ENCODE measurements around the gene MPRIP. TPM values are rescaled to one million over a fixed set of nuclear protein-coding genes. Genes with fewer than 3 reads are reported as not detected.

Gene MPRIP
- polyA plus RNA-seq, 1 donor (not counting 4 experiments of a cell fraction or from before 2014, with no cell fraction given), result 113 TPM

- FAIRE-seq (peak; percentile 36), DNase-seq (ENCODE audit: low read depth, low spot score) (no peak)
- peaks cover 10 to 16% of the 10 kb centered on the region in 2 experiments for H3K36me3 ChIP-seq (ENCODE audit: control insufficient read depth in 2 of 2, extremely low read depth in 1 of 2, insufficient read depth in 2 of 2, low read length in 2 of 2)
Measured at GRCh38 chr17:17067257-17067656, 25.0 kb downstream of the MPRIP start.

GRCh38 chr17:17069849-17070248 is 27.6 kb downstream of the MPRIP start:
- H3K9me3 ChIP-seq (ENCODE audit: control insufficient read depth, low read depth, low read length), result no peaks in the 10 kb centered on the region
- H3K4me1 ChIP-seq (ENCODE audit: control insufficient read depth, extremely low read depth, insufficient read depth, low read length), result peaks cover 27% of the 10 kb centered on the region
- H3K9me1 ChIP-seq (ENCODE audit: control insufficient read depth, extremely low read depth, insufficient read depth, low read length), result peaks cover 10% of the 10 kb centered on the region
- H4K20me1 ChIP-seq (ENCODE audit: control insufficient read depth, extremely low read depth, insufficient read depth, low read length), result peaks cover 26% of the 10 kb centered on the region
- dilution Hi-C loops (cut with MboI; ENCODE audit: extremely low pct_ligation_motif_present, low sequenced_read_pairs), result no loop called here
- H3K36me3 ChIP-seq (ENCODE audit: control insufficient read depth in 2 of 2, extremely low read depth in 1 of 2, insufficient read depth in 2 of 2, low read length in 2 of 2), result peaks cover 6 to 16% of the 10 kb centered on the region in 2 experiments
- TF ChIP-seq EZH2 (IDR thresholded peaks at IDR 0.05; ENCODE audit: low read length) (no peak), CTCF (optimal IDR thresholded peaks at IDR 0.05 in 1 of 3, IDR thresholded peaks at IDR 0.05 in 1 of 3, conservative IDR thresholded peaks at IDR 0.05 in 1 of 3; ENCODE audit: extremely low read depth in 1 of 3, insufficient read depth in 2 of 3, low read length in 3 of 3) (no peak)
- H3K27me3 ChIP-seq (ENCODE audit: control insufficient read depth, extremely low read depth, insufficient read depth, low read length), result no peaks in the 10 kb centered on the region
- H3K27ac ChIP-seq (ENCODE audit: control insufficient read depth, insufficient read depth, low read length), result no peak overlapping the region
- no peak overlapping the region for H3K4me2 ChIP-seq (ENCODE audit: control insufficient read depth, extremely low read depth, insufficient read depth, low read depth, low read length)
- FAIRE-seq, result no peak
- no peak overlapping the region for H3K4me3 ChIP-seq (ENCODE audit: control insufficient read depth in 2 of 3, extremely low read depth in 1 of 3, insufficient read depth in 2 of 3, low read depth in 1 of 3, low read length in 3 of 3)
- no peak overlapping the region for H2AFZ ChIP-seq (ENCODE audit: control insufficient read depth, low read length)
- peaks cover 94% of the 10 kb centered on the region for H3K79me2 ChIP-seq (ENCODE audit: control insufficient read depth, insufficient read depth, low read length)
- H3K9ac ChIP-seq (ENCODE audit: control insufficient read depth, extremely low read depth, insufficient read depth, low read length), result no peak overlapping the region
- DNase-seq (ENCODE audit: low read depth, low spot score), result no peak

More at GRCh38 chr17:17067257-17067656, 25.0 kb downstream of the MPRIP start:
- peaks cover 94% of the 10 kb centered on the region for H3K79me2 ChIP-seq (ENCODE audit: control insufficient read depth, insufficient read depth, low read length)
- H2AFZ ChIP-seq (ENCODE audit: control insufficient read depth, low read length), result no peak overlapping the region
- no peak for TF ChIP-seq EZH2 (IDR thresholded peaks at IDR 0.05; ENCODE audit: low read length)
- no peak for TF ChIP-seq CTCF (optimal IDR thresholded peaks at IDR 0.05 in 1 of 3, IDR thresholded peaks at IDR 0.05 in 1 of 3, conservative IDR thresholded peaks at IDR 0.05 in 1 of 3; ENCODE audit: extremely low read depth in 1 of 3, insufficient read depth in 2 of 3, low read length in 3 of 3)
- peaks cover 12% of the 10 kb centered on the region for H3K9me1 ChIP-seq (ENCODE audit: control insufficient read depth, extremely low read depth, insufficient read depth, low read length)
- H3K4me3 ChIP-seq (ENCODE audit: control insufficient read depth in 2 of 3, extremely low read depth in 1 of 3, insufficient read depth in 2 of 3, low read depth in 1 of 3, low read length in 3 of 3), result no peak overlapping the region
- no peak overlapping the region for H3K27ac ChIP-seq (ENCODE audit: control insufficient read depth, insufficient read depth, low read length)
- dilution Hi-C loops (cut with MboI; ENCODE audit: extremely low pct_ligation_motif_present, low sequenced_read_pairs), result no loop called here
- H3K9ac ChIP-seq (ENCODE audit: control insufficient read depth, extremely low read depth, insufficient read depth, low read length), result no peak overlapping the region
- peaks cover 21% of the 10 kb centered on the region for H3K4me1 ChIP-seq (ENCODE audit: control insufficient read depth, extremely low read depth, insufficient read depth, low read length)
- peaks cover 23% of the 10 kb centered on the region for H4K20me1 ChIP-seq (ENCODE audit: control insufficient read depth, extremely low read depth, insufficient read depth, low read length)
- H3K4me2 ChIP-seq (ENCODE audit: control insufficient read depth, extremely low read depth, insufficient read depth, low read depth, low read length), result no peak overlapping the region
- H3K27me3 ChIP-seq (ENCODE audit: control insufficient read depth, extremely low read depth, insufficient read depth, low read length), result no peaks in the 10 kb centered on the region
- H3K9me3 ChIP-seq (ENCODE audit: control insufficient read depth, low read depth, low read length), result no peaks in the 10 kb centered on the region
